H1 (cell line): ENCODE results near the gene MBNL2. TPM values are rescaled to one million over a fixed set of nuclear protein-coding genes. Genes with fewer than 3 reads are reported as not detected.

ENCODE experiments used
- CTCF ChIA-PET: fragments of 300-600 bp; sonication (Branson Sonifier 250); formaldehyde crosslinking; loops from one replicate; lab custom pipeline; 2021; ENCODE audit not compliant: partially characterized antibody; lab: Charles Lee
- POLR2A ChIA-PET: fragments of 300-600 bp; sonication (Branson Sonifier 250); formaldehyde crosslinking; loops from one replicate; lab custom pipeline; 2021; ENCODE audit warnings: inconsistent platforms; ENCODE audit not compliant: partially characterized antibody; lab: Charles Lee
- DNase-seq, 2 experiments: peaks; one replicate each; pipeline versions ENCODE4 v3.0.0 to v3.0.0-alpha.2; 2010 to 2022; ENCODE audit warnings: low spot score in 2 of 2, low read depth in 1 of 2, mixed read lengths in 1 of 2
- FAIRE-seq: peaks from 2 replicates; lab custom pipeline; 2011; peaks lifted over from hg19 to GRCh38; lab: Jason Lieb, UNC
- H2AFZ ChIP-seq: 2 replicates; pipeline ENCODE4 v1.8.1; 2012; ENCODE audit warnings: low read length, inconsistent platforms
- H2AK5ac ChIP-seq: 2 replicates; pipeline ENCODE4 v1.6.1; 2013; ENCODE audit warnings: low read depth, low read length
- H2BK120ac ChIP-seq: replicated peaks from 2 replicates; pipeline ENCODE3; 2013; ENCODE audit warnings: low read depth, low read length, inconsistent platforms
- H2BK12ac ChIP-seq: 2 replicates; pipeline ENCODE4 v1.6.1; 2013; ENCODE audit warnings: low read depth, low read length
- H2BK15ac ChIP-seq: 2 replicates; pipeline ENCODE4 v1.6.1; 2013; ENCODE audit warnings: low read length
- H2BK20ac ChIP-seq: 2 replicates; pipeline ENCODE4 v1.6.1; 2013; ENCODE audit warnings: low read length
- H2BK5ac ChIP-seq: 2 replicates; pipeline ENCODE4 v1.6.1; 2013; ENCODE audit warnings: low read depth, low read length
- H3K14ac ChIP-seq: 2 replicates; pipeline ENCODE4 v1.6.1; 2013; ENCODE audit warnings: inconsistent platforms; ENCODE audit not compliant: insufficient read length
- H3K18ac ChIP-seq: 2 replicates; pipeline ENCODE4 v1.6.1; 2013; ENCODE audit warnings: low read length; ENCODE audit errors: extremely low read depth
- H3K23ac ChIP-seq: 2 replicates; pipeline ENCODE4 v1.6.1; 2013; ENCODE audit warnings: inconsistent platforms; ENCODE audit not compliant: insufficient read length
- H3K23me2 ChIP-seq: 2 replicates; pipeline ENCODE4 v1.6.1; 2013; ENCODE audit warnings: low read depth, low read length
- H3K27ac ChIP-seq: 2 replicates; pipeline ENCODE4 v1.6.1; 2011; ENCODE audit warnings: low read depth, low read length, inconsistent platforms
- H3K27me3 ChIP-seq, 4 experiments: replicated peaks in 1 of 4; 1 replicate in 1 of 4; 2 replicates in 3 of 4; pipeline versions ENCODE4 v1.6.1 to v1.8.1; 2011 to 2013; ENCODE audit warnings: low read length in 3 of 4, mild to moderate bottlenecking in 3 of 4, inconsistent platforms in 2 of 4, mixed read lengths in 2 of 4, moderate library complexity in 1 of 4; ENCODE audit not compliant: control insufficient read depth in 3 of 4, insufficient read depth in 3 of 4; ENCODE audit errors: extremely low read depth in 1 of 4
- H3K36me3 ChIP-seq, 4 experiments: 2 replicates each; pipeline versions ENCODE4 v1.6.1 to v1.8.1; 2011 to 2013; ENCODE audit warnings: mild to moderate bottlenecking in 4 of 4, low read length in 3 of 4, moderate library complexity in 2 of 4, control low read depth in 1 of 4, inconsistent platforms in 1 of 4; ENCODE audit not compliant: insufficient read depth in 4 of 4, control insufficient read depth in 2 of 4
- H3K4ac ChIP-seq: replicated peaks from 2 replicates; pipeline ENCODE3; 2013; ENCODE audit warnings: low read length, low read depth, mixed read lengths, inconsistent platforms; ENCODE audit not compliant: insufficient read length
- H3K4me1 ChIP-seq, 4 experiments: replicated peaks in 1 of 4; 1 replicate in 1 of 4; 2 replicates in 3 of 4; pipeline versions ENCODE4 v1.6.1 to v1.8.1; 2011 to 2013; ENCODE audit warnings: low read length in 3 of 4, inconsistent platforms in 2 of 4, mixed read lengths in 1 of 4; ENCODE audit not compliant: insufficient read depth in 4 of 4, control insufficient read depth in 3 of 4
- H3K4me2 ChIP-seq, 2 experiments: 2 replicates each; pipeline versions ENCODE4 v1.6.1 to v1.8.1; 2011 to 2013; ENCODE audit warnings: low read depth in 2 of 2, low read length in 2 of 2, control low read depth in 1 of 2, inconsistent platforms in 1 of 2, mild to moderate bottlenecking in 1 of 2; ENCODE audit not compliant: insufficient read depth in 1 of 2
- H3K4me3 ChIP-seq, 4 experiments: fragments of 200-600, 300-600 bp in 1 of 4; sonication (generic), shearing (Covaris generic), sonication (Bioruptor Twin) in 1 of 4; 2 replicates each; pipeline versions ENCODE4 v1.5.1 to v1.8.1; 2011 to 2016; ENCODE audit warnings: low read length in 4 of 4, low read depth in 3 of 4, control low read depth in 2 of 4, inconsistent platforms in 2 of 4, mild to moderate bottlenecking in 2 of 4, mixed read lengths in 1 of 4, moderate library complexity in 1 of 4; ENCODE audit not compliant: insufficient read depth in 2 of 4; ENCODE audit errors: extremely low read depth in 1 of 4
- H3K56ac ChIP-seq: replicated peaks from 2 replicates; pipeline ENCODE3; 2013; ENCODE audit warnings: low read depth, mild to moderate bottlenecking, mixed read lengths, low read length, inconsistent platforms; ENCODE audit not compliant: insufficient read length
- H3K79me1 ChIP-seq: 2 replicates; pipeline ENCODE4 v1.6.1; 2013; ENCODE audit warnings: low read depth, low read length, control low read depth
- H3K79me2 ChIP-seq, 2 experiments: 2 replicates each; pipeline versions ENCODE4 v1.6.1 to v1.8.1; 2012 to 2013; ENCODE audit warnings: low read length in 2 of 2, mild to moderate bottlenecking in 2 of 2, inconsistent platforms in 1 of 2; ENCODE audit not compliant: insufficient read depth in 2 of 2, control insufficient read depth in 1 of 2
- H3K9ac ChIP-seq, 4 experiments: replicated peaks in 1 of 4; 1 replicate in 1 of 4; 2 replicates in 3 of 4; pipeline versions ENCODE4 v1.6.1 to v1.8.1; 2011 to 2013; ENCODE audit warnings: low read depth in 3 of 4, low read length in 3 of 4, control low read depth in 2 of 4, mild to moderate bottlenecking in 2 of 4, moderate library complexity in 2 of 4, inconsistent platforms in 1 of 4; ENCODE audit errors: extremely low read depth in 1 of 4
- H3K9me3 ChIP-seq, 2 experiments: 2 replicates each; pipeline versions ENCODE4 v1.6.1 to v1.8.1; 2012 to 2013; ENCODE audit warnings: mild to moderate bottlenecking in 2 of 2, moderate library complexity in 2 of 2, control low read depth in 1 of 2, inconsistent platforms in 1 of 2, low read depth in 1 of 2, low read length in 1 of 2, mixed read lengths in 1 of 2; ENCODE audit not compliant: insufficient read depth in 2 of 2
- H4K20me1 ChIP-seq, 2 experiments: replicated peaks in 1 of 2; 2 replicates each; pipeline versions ENCODE3 to v1.8.1; 2011 to 2013; ENCODE audit warnings: inconsistent platforms in 2 of 2, low read length in 2 of 2, mild to moderate bottlenecking in 1 of 2; ENCODE audit not compliant: insufficient read depth in 2 of 2, control insufficient read depth in 1 of 2
- H4K5ac ChIP-seq: 2 replicates; pipeline ENCODE4 v1.6.1; 2013; ENCODE audit warnings: low read length, low read depth, mixed read lengths, inconsistent platforms; ENCODE audit not compliant: insufficient read length
- H4K8ac ChIP-seq: 2 replicates; pipeline ENCODE4 v1.8.0; 2013; ENCODE audit warnings: mild to moderate bottlenecking, moderate library complexity, low read length, inconsistent platforms; ENCODE audit not compliant: insufficient read depth; ENCODE audit errors: extremely low read depth
- H4K91ac ChIP-seq: replicated peaks from 2 replicates; pipeline ENCODE3; 2013; ENCODE audit warnings: low read length, mixed read lengths, inconsistent platforms; ENCODE audit not compliant: insufficient read length
- BRCA1 ChIP-seq: IDR thresholded peaks from 2 replicates; pipeline ENCODE4 v1.6.1; 2012; ENCODE audit warnings: low read depth, low read length, improper control_type of control experiment
- E2F6 ChIP-seq: IDR thresholded peaks from 2 replicates; pipeline ENCODE4 v1.6.1; 2012; ENCODE audit warnings: inconsistent platforms
- HDAC2 ChIP-seq, 2 experiments: fragments of 300-600 bp in 1 of 2; sonication (generic) in 1 of 2; IDR thresholded peaks; 2 replicates each; pipeline ENCODE4 v1.6.1; 2011 to 2012; ENCODE audit warnings: low read depth in 2 of 2, low read length in 2 of 2, mild to moderate bottlenecking in 2 of 2, moderate library complexity in 2 of 2, borderline replicate concordance in 1 of 2, inconsistent platforms in 1 of 2
- HDAC6 ChIP-seq: IDR thresholded peaks from one replicate; pipeline ENCODE4 v1.7.1; 2012; ENCODE audit warnings: low read depth, mild to moderate bottlenecking, inconsistent platforms, low read length, moderate library complexity
- RXRA ChIP-seq: IDR thresholded peaks from 2 replicates; pipeline ENCODE4 v1.6.1; 2011; ENCODE audit warnings: low read depth, mild to moderate bottlenecking, low read length, moderate library complexity; ENCODE audit not compliant: insufficient read depth
- WGBS, 2 experiments: shearing (Covaris generic) in 1 of 2; methylation state at CpG; one replicate each; pipeline versions ENCODE4 v1.1.6 to v1.1.7; 2013 to 2015; ENCODE audit warnings: low lambda C conversion rate in 2 of 2, mixed read lengths in 2 of 2, inconsistent platforms in 1 of 2, low coverage in 1 of 2, missing lambda C conversion rate in 1 of 2; ENCODE audit not compliant: insufficient replicate concordance in 2 of 2, insufficient coverage in 1 of 2, insufficient read length in 1 of 2; ENCODE audit errors: extremely low coverage in 1 of 2, missing lambda C conversion rate in 1 of 2; 5-methylcytosine and 5-hydroxymethylcytosine counted together
- polyA plus RNA-seq, 7 experiments: library from polyadenylated mRNA; depleted of rRNA in 3 of 7; stranded (reverse) in 5 of 7; unstranded in 2 of 7; fragments of >200 nt in 5 of 7; fragments of 200-250 nt in 2 of 7; gene quantifications; 1 replicate in 5 of 7; 2 replicates in 1 of 7; 4 replicates in 1 of 7; pipeline versions ENCODE4 v1.2.1 to v1.2.3, GENCODE V29; 2011 to 2013; ENCODE audit warnings: missing spikeins in 2 of 7, mixed read lengths in 2 of 7
- total RNA-seq: library from RNA; stranded (reverse); fragmentation: NEBNext Ultra II Directional; extraction: Animal tissue kit (Norgen Biotek cat#: 25700); gene quantifications from 2 replicates; pipeline ENCODE4 v1.2.1, GENCODE V29; 2021

Gene MBNL2
- total and polyA plus RNA-seq, 2 of the 8 experiments (the other 6 are each of a cell fraction or from before 2014, with no cell fraction given), result 1.0 to 2.6 TPM

- ChIA-PET POLR2A (no interaction called here), CTCF (no interaction called here)
- H3K14ac ChIP-seq, result no peak overlapping the region
- WGBS, 2 experiments, result 91% methylated on average over 6 of the region's 6 CpGs; no CpG with 5 or more reads in 1 of the 2 experiments
- H4K20me1 ChIP-seq, result no peaks in the 10 kb centered on the region
- no peak overlapping the region for H4K5ac ChIP-seq
- no peaks in the 10 kb centered on the region for H3K23me2 ChIP-seq
- DNase-seq (no peak), FAIRE-seq (no peak)
- no peak overlapping the region for H3K18ac ChIP-seq
- H2BK12ac ChIP-seq, result no peak overlapping the region
- no peaks in the 10 kb centered on the region for H3K79me2 ChIP-seq
- no peak overlapping the region for H2BK20ac ChIP-seq
- no peak overlapping the region for H2AK5ac ChIP-seq
- H3K4ac ChIP-seq, result no peak overlapping the region
- H3K79me1 ChIP-seq, result no peaks in the 10 kb centered on the region
- H2BK15ac ChIP-seq, result no peak overlapping the region
- H4K8ac ChIP-seq, result no peak overlapping the region
- no peak overlapping the region for H2AFZ ChIP-seq
- no peak overlapping the region for H3K4me3 ChIP-seq
- H3K27ac ChIP-seq, result no peak overlapping the region
- no peak overlapping the region for H3K56ac ChIP-seq
- no peaks in the 10 kb centered on the region for H3K27me3 ChIP-seq
- H3K9me3 ChIP-seq, result no peaks in the 10 kb centered on the region
- H2BK5ac ChIP-seq, result no peak overlapping the region
- no peak overlapping the region for H3K4me2 ChIP-seq
- H2BK120ac ChIP-seq, result no peak overlapping the region
- no peak overlapping the region for H3K9ac ChIP-seq
- no peaks in the 10 kb centered on the region for H3K36me3 ChIP-seq
- H3K23ac ChIP-seq, result no peak overlapping the region
- H3K4me1 ChIP-seq, result no peaks in the 10 kb centered on the region
- no peak overlapping the region for H4K91ac ChIP-seq
- TF ChIP-seq E2F6 (no peak), BRCA1 (no peak), HDAC2 (IDR thresholded peaks at IDR 0.05; ENCODE audit: borderline replicate concordance in 1 of 2, low read depth in 2 of 2, low read length in 2 of 2) (no peak), HDAC6 (no peak), RXRA (no peak)
These were observed 26.1 kb downstream of the MBNL2 start for GRCh38 chr13:97248243-97248642.
